ENCODE data around the gene PRDM16. TPM values are rescaled to one million over a fixed set of nuclear protein-coding genes. Genes with fewer than 3 reads are reported as not detected.

PRDM16 gene
- total and polyA plus RNA-seq, 4 donors = 0.05 to 0.67 (median 0.19) TPM

DNA sequence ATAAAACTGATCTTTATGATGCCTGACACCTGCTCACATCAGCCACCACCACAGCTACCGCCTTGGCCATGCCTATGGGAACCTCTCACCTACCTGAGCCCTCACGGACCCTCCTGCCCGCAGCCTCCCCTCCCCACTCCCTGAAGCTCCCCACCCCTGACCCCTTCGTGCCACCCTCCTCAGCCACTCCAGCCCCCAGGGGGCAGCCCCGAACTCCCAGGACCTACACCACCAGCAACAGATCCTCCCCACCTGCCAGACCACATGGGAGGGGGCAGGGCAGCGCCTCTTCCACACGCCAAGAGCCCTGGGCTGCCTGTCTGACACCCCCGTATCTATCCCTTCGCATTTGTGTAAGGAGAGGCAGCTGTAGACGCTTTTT is 371.3 kb downstream of the PRDM16 start:
- no peak overlapping the region for H3K27ac ChIP-seq (ENCODE audit: low read depth in 1 of 2, low read length in 2 of 2)
- no peaks in the 10 kb centered on the region for H3K4me1 ChIP-seq (ENCODE audit: control insufficient read depth in 4 of 4, insufficient read depth in 4 of 4, low read length in 3 of 4)
- no peak for DNase-seq (ENCODE audit: low spot score)
- H3K36me3 ChIP-seq (ENCODE audit: control insufficient read depth in 4 of 4, insufficient read depth in 3 of 4, low read depth in 1 of 4, low read length in 3 of 4) = no peaks in the 10 kb centered on the region
- H3K27me3 ChIP-seq (ENCODE audit: control insufficient read depth in 4 of 4, insufficient read depth in 4 of 4, low read length in 3 of 4) = no peaks in the 10 kb centered on the region
- H3K9me3 ChIP-seq (ENCODE audit: control insufficient read depth in 4 of 4, low read length in 3 of 4) = no peaks in the 10 kb centered on the region
- WGBS = 61% methylated on average over 10 of the region's 10 CpGs
- TF ChIP-seq JUND (IDR thresholded peaks at IDR 0.05) = no peak
- H3K4me3 ChIP-seq (ENCODE audit: low read depth in 1 of 3, low read length in 3 of 3) = no peak overlapping the region
- no peak overlapping the region for H3K9ac ChIP-seq (ENCODE audit: low read depth in 1 of 2, low read length in 2 of 2)

GRCh38 chr1:3440711-3441409 is 371.9 kb downstream of the PRDM16 start:
- H3K27me3 ChIP-seq (ENCODE audit: control insufficient read depth in 4 of 4, insufficient read depth in 4 of 4, low read length in 3 of 4) = no peaks in the 10 kb centered on the region
- no peaks in the 10 kb centered on the region for H3K9me3 ChIP-seq (ENCODE audit: control insufficient read depth in 4 of 4, low read length in 3 of 4)
- no peak overlapping the region for H3K4me3 ChIP-seq (ENCODE audit: low read depth in 1 of 3, low read length in 3 of 3)
- no peak for DNase-seq (ENCODE audit: low spot score)
- WGBS = 67% methylated on average over 20 of the region's 20 CpGs
- TF ChIP-seq, protein P1, sequence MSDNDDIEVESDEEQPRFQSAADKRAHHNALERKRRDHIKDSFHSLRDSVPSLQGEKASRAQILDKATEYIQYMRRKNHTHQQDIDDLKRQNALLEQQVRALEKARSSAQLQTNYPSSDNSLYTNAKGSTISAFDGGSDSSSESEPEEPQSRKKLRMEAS (IDR thresholded peaks at IDR 0.05) = no peak
- no peak for TF ChIP-seq YY1 (IDR thresholded peaks at IDR 0.05)
- no peak for TF ChIP-seq HNF4G (IDR thresholded peaks at IDR 0.05)
- no peak for TF ChIP-seq ZBTB33 (IDR thresholded peaks at IDR 0.05)
- no peak for TF ChIP-seq JUND (IDR thresholded peaks at IDR 0.05)
- no peak for TF ChIP-seq RAD21 (IDR thresholded peaks at IDR 0.05)
- no peak for TF ChIP-seq RXRA (IDR thresholded peaks at IDR 0.05)
- no peak for TF ChIP-seq TAF1 (conservative IDR thresholded peaks at IDR 0.05)
- no peak for TF ChIP-seq FOXA2 (IDR thresholded peaks at IDR 0.05)
- TF ChIP-seq SP1 (IDR thresholded peaks at IDR 0.05) = no peak
- TF ChIP-seq, protein P2, sequence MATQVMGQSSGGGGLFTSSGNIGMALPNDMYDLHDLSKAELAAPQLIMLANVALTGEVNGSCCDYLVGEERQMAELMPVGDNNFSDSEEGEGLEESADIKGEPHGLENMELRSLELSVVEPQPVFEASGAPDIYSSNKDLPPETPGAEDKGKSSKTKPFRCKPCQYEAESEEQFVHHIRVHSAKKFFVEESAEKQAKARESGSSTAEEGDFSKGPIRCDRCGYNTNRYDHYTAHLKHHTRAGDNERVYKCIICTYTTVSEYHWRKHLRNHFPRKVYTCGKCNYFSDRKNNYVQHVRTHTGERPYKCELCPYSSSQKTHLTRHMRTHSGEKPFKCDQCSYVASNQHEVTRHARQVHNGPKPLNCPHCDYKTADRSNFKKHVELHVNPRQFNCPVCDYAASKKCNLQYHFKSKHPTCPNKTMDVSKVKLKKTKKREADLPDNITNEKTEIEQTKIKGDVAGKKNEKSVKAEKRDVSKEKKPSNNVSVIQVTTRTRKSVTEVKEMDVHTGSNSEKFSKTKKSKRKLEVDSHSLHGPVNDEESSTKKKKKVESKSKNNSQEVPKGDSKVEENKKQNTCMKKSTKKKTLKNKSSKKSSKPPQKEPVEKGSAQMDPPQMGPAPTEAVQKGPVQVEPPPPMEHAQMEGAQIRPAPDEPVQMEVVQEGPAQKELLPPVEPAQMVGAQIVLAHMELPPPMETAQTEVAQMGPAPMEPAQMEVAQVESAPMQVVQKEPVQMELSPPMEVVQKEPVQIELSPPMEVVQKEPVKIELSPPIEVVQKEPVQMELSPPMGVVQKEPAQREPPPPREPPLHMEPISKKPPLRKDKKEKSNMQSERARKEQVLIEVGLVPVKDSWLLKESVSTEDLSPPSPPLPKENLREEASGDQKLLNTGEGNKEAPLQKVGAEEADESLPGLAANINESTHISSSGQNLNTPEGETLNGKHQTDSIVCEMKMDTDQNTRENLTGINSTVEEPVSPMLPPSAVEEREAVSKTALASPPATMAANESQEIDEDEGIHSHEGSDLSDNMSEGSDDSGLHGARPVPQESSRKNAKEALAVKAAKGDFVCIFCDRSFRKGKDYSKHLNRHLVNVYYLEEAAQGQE (IDR thresholded peaks at IDR 0.05) = no peak
- TF ChIP-seq GABPA (IDR thresholded peaks at IDR 0.05 in 1 of 2, conservative IDR thresholded peaks at IDR 0.05 in 1 of 2) = no peak
- H3K27ac ChIP-seq (ENCODE audit: low read depth in 1 of 2, low read length in 2 of 2) = no peak overlapping the region
- no peaks in the 10 kb centered on the region for H3K36me3 ChIP-seq (ENCODE audit: control insufficient read depth in 4 of 4, insufficient read depth in 3 of 4, low read depth in 1 of 4, low read length in 3 of 4)
- H3K9ac ChIP-seq (ENCODE audit: low read depth in 1 of 2, low read length in 2 of 2) = no peak overlapping the region
- no peaks in the 10 kb centered on the region for H3K4me1 ChIP-seq (ENCODE audit: control insufficient read depth in 4 of 4, insufficient read depth in 4 of 4, low read length in 3 of 4)

DNA sequence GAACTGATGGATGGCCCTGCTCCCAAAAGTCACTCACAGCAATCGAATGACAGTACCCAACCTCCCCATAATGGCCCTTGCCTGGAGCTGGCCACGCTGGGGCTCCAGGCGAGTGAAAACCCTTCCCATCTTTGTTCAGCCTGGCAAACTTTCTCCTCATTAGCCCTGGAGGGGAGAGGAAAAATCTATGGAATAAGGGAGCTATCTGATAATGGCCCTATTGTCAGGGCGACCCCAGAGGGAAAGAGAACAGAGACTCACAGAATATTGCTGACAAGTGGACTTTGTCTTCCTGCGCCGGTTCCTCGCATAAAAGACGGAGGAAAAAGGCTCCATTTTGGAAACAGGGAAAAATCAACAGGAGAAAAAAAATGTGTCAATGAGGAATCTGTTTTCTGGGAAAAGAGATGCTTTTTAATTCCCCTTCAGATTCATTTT is 372.4 kb downstream of the PRDM16 start:
- H3K27ac ChIP-seq (ENCODE audit: low read depth in 1 of 2, low read length in 2 of 2) = no peak overlapping the region
- H3K4me3 ChIP-seq (ENCODE audit: low read depth in 1 of 3, low read length in 3 of 3) = no peak overlapping the region
- TF ChIP-seq EGR1 (IDR thresholded peaks at IDR 0.05; ENCODE audit: low read depth in 2 of 2) = no peak
- H3K9ac ChIP-seq (ENCODE audit: low read depth in 1 of 2, low read length in 2 of 2) = no peak overlapping the region
- DNase-seq (ENCODE audit: low spot score) = no peak
- no peaks in the 10 kb centered on the region for H3K9me3 ChIP-seq (ENCODE audit: control insufficient read depth in 4 of 4, low read length in 3 of 4)
- no peaks in the 10 kb centered on the region for H3K27me3 ChIP-seq (ENCODE audit: control insufficient read depth in 4 of 4, insufficient read depth in 4 of 4, low read length in 3 of 4)
- 40% methylated on average over 8 of the region's 8 CpGs for WGBS
- no peaks in the 10 kb centered on the region for H3K36me3 ChIP-seq (ENCODE audit: control insufficient read depth in 4 of 4, insufficient read depth in 3 of 4, low read depth in 1 of 4, low read length in 3 of 4)
- H3K4me1 ChIP-seq (ENCODE audit: control insufficient read depth in 4 of 4, insufficient read depth in 4 of 4, low read length in 3 of 4) = no peaks in the 10 kb centered on the region
